ENCODE results near the gene TMC6.
"Not testable (repeated sequence)": the region's sequence is repeated elsewhere in the genome, so short reads cannot be mapped to it uniquely, and the experiment has no call there.

TMC6 gene

DNA sequence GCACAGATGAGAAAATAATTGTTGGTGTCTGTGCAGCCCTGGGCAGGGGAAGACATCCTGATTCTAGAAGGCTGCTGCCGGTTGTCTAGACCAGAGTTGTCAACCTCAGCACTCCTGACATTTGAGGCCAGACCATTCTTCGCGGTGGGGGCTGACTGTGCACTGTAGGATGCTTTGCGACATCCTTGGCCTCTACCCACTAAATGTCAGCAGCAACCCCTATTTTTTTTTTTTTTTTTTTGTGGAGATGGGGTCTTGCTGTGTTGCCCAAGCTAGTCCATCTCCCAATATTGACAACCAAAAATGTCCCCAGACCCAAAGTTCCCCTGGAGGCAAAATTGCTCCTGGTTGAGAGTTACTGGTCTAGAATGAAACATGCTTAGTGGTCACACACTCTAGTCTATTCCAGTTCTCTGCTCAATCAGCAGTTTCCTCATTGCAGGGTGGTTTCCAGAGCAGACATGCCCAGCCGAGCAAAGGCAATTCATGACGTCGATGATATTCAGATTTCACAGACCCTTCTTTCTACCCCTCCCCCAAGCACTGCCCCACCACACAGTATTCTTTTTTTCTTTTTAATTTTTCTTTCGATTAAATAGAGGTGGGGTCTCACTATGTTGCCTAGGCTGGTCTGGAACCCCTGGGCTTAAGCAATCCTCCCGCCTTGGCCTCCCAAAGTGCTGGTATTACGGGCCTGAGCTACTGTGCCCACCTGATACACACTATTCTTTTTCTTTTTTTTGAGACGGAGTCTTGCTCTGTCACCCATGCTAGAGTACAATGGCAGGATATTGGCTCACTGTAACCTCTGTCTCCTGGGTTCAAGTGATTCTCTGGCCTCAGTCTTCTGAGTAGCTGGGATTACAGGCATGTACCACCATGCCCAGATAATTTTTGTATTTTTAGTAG, 26.6 kb upstream of the TMC6 start:
- DNase-seq = no peak

DNA sequence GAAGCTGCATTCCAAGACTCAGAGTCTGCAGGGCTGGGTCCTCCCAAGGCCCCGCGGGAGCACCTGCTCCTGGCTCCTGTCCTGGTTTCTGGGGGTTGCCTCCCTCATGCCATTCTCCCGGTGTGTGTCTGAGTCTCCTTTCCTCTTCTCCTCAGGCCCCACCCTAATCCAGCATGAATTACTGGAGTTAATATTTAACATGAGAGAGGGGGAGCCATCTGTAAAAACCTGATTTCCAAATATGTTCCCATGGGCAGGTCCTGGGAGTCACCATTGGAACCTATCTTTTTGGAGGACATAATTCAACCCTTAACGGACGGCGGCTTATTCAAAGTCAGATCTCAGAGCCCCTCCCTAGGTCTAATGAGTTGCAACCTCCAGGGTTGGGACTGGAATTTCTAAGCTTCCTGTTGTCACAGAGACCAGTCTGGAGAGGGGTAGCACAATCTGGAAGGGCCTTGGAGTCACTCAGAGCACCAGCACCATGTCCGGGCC, 23.0 kb upstream of the TMC6 start:
- DNase-seq = no peak

DNA sequence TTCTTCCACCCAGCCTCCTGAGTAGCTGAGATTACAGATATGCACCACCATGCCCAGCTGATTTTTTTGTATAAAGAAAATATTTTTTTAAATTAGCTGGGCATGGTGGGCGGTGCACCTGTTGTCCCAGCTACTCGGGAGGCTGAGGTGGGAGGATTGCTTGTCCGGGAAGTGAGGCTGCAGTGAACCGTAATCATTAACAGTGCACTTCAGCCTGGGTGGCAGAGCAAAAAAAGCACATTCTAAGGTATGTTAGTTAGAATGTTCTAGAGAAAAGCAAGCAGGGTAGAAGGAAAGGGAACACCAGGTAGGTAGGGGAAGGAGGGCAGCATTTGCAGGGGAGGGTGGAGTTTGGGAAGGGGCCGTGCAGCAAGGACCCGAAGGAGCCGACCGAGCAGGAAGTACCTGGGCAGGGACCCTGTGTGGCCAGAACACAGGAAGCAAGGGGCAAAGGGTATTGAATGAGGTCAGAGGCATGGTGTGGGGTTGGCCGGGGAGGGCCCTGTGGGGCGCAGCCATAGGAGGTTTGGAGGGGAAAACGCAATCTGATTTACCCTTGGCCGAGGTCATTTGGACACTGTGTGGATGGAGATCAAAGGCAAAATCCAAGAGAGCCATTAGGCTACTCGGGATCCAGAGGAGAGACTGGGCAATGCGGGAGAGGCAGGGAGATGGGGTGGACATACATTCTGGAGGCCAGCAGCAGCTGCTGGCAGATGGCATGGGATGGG, 19.9 kb upstream of the TMC6 start:
- DNase-seq = no peak

DNA sequence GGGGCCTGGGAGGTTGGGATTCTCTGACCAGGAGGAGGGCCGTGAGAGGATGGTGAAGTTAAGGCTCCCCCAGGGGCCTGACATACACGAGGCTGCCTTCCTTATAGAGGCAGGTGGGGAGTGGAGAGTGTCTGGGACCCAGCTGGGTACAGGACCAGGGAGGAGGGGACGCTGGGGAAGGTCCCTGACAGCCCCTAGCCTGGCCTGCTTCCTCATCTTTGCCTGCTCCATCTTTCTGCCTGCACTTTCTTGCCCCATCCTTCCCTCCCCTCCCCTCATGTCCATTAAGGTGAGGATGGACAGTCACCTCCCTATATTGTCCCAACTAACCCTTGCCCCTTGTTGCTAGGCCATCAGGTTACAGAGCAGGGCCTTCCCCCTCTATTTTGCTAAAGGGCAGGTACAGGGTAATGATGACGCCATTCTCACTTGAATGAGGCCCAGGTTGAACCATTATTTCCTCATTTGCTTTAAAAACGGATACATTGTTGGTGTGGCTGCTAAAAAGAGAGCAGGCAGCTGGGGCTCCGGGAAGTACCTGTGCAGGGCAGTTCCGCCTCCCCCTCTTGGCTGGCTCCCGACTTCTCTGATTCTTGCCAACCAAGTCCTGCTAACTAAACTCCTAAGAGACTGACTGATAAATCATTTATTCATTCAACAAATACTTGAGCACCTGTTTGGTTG, 18.9 kb upstream of the TMC6 start:
- no peak for DNase-seq

DNA sequence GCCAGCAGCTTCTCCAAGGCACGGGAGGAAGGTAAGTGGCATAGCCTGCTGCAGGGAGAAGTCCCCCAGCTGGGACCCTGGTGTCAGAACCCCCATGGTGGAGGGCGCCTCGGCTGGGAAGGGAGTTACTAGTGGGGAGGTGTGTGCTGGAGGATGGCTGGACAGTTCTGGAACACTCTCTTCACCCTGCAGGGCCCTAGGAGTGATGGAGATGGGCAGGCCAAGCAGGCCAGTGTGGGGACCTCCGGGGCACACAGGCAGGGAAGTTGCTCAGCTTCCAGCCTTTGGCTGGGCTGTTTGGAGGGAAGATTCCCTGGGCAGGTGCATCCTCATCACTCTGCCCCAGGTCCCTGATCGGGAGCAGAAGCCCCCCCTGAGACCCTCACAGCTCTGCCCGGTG, 18.3 kb upstream of the TMC6 start:
- DNase-seq = no peak

DNA sequence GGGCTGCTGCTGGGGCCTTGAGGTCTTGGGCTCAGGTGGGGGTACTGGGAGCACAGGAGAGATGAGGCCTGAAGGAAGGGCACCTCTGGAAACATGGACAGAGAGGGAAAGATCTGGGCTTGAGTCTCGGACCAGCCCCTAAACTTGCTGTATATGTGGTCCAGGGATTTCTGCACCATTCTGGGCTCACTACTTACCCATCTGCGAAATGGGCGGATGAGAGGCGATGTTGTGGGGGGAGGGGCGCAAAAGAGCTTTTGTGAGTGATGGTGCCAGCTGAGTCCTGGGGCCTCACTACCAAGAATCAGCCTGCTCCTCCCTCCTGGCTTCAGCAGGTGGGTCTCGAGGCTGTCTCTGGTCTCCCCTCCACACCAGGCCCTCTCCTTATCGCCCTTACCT, 17.9 kb upstream of the TMC6 start:
- DNase-seq = no peak

DNA sequence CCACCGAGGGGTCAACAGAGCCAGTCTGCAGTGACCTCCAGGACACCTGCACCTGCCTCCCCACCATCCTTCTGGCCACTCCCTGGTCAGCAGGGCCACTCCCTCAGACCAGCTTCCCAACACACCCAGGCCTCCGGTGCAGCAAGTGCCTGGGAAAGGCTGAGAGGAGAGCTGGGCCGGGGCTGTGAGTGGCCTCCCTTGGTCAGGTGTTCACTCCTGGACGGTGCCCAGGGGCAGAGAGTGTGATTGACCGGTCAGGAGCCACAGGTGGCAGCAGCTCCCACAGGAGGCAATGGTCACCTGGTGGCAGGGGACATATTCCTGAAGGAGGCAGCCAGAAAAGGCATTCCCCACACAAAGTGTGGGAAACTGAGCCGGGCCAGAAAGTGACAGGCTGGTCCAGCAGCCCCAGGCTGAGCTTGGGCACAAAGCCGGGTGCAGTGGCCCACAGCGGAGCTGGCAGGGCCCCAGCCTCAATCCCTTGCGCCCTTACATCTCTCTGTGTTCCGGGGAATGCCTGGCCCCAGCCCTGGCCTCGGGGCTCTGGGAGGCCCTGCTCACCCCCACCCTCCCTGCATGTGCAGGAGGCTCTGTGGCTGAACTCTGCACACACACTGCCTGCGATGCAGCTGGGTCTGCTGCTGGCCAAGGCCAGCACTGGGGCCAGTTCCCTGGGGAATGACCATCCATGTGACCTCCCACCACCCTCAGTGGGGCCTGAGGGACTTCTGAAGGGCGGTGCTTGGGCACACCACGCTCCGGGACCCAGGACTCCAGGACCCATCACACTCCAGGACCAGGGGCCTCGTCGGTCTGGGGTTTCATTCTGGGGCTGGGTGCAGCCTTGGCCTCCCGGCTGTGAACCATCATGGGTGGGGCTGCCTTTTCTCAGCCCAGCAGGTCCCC, 16.4 kb upstream of the TMC6 start:
- no peak for DNase-seq

DNA sequence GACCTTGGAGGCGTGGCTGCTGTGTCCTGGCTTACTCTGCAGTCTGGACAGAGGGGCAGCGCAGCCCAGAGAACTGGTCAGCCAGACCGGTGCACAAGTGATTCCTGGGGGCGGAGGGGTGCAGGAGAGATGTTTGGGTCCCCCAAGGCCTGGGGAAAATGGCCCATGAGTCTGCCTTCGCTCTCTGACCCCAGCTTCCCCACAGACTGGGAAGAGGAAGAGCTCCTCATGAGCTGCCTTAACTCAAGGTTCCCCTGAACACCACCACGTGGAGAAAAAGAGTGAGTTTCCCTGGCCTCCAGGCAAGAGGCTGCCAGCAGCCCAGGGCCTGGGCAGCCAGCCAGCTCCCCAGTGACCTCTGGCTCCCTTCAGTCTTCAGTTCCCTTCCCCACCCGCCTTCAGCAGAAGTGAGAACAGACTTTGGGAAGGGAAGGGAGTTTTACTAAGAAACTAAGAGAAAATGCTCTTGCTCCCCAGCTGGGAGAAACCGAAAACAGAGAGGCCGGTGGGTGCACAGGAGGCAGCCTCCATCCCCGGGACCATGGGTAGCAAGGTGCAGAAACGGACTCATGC, 15.7 kb upstream of the TMC6 start:
- no peak for DNase-seq

DNA sequence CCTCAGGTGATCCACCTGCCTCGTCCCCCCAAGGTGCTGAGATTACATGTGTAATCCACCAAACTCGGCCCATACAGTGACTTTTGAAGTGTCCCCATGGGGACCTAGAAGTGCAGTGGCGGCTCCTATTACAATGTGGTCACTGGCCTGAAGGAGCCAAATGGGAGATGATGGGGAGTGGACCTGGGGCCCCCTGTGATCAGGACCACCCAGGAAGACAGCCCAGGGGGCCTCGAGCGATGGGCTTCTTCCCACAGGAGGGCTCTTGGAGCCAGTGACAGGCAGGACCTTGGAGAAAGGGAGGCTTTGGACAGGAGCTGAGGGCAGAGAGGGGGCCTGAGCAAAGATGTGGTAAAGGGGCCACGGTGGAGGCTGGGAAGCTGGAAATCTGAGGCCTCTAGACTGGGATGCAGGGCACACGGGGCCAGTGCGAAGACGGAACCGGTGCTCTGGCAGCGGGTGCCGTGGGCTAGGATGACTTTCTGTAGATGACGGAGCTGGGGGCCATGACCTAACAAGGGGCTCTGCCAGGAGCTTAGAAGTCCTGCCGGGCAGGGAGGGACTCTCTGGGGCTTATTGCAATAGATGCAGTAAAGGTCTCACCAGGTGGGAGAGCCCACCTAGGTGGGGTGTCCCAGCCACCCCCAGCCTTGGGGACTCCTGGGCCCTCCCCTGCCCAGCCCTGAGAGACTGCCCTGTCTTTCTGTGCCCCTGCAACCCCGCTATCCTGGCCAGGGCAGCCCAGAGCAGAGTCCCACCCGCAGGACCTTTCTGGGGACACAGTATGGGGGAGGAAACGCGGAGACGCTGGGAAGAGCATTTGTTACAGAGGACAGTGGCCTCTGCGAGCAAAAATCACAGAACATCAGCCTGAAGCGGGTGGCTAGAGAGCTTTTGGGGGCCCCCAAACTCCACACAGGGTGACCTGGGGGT, 14.9 kb upstream of the TMC6 start:
- DNase-seq = no peak

DNA sequence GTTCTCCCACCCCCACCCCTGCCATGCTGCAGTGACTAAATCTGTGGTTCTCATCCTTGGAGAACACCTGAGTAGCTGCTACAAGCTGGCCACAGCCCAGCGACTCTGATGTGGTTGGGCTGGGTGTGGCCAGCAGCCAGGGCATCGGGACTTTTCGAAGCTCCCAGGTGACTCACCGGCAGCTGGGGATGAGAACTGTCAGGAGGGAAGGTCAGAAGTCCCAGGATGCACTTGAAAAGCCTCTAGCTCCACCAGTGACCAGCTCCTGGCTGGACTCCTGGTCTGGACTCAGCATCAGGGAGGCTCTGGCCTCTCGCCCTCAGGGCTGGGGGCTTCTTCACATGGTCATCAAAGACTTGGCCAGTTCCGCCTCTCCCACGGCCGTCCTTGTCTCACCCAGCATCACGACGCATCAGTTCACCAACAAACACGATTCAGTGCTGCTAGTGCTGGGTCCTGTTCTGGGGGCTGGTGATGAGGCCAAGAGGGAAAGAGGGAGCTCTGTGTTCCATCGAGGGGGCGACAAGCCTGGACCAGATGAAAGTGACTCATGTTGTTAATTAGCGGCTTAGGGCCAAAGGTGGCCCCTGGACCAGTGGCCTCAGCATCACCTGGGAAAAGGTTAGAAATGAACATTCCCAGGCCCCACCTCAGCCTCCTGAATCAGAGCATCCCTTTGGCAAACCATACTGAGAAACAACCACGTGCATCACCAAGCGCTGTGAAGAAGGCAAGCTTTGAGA, 13.7 kb upstream of the TMC6 start:
- DNase-seq = no peak

DNA sequence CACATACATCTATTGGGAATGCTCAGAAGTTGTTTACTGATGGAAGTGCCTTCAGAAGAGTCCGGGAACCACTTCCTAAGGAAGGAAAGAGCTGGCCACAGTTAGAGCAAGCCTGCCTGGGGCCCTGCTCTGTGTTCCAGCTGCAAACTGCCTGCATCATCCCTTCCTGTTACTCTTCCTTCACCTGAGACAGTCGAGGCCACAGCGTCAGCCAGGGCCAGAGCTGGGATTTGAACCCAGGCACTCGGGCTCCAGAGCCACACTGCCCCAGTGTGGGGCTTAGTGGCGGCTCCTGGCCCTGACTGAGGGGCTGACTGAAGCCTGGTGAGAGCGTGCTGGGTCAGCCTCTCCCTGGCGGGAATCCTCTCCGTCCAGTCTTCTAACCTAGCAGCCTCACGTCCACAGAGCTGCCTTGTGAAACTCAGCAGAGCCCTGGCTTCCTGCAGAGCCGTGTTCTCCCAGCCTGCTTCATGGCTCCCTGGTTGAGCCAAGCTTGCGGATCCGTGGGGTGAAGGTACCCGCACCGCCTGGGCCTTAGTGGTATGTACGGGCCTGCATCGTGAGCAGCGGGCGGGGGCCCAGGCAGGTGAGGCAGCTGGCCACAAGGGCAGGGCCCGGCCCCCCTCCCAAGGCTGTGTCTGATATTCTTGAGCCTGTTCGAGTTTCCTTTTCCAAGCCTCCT, 13.0 kb upstream of the TMC6 start:
- DNase-seq = no peak

DNA sequence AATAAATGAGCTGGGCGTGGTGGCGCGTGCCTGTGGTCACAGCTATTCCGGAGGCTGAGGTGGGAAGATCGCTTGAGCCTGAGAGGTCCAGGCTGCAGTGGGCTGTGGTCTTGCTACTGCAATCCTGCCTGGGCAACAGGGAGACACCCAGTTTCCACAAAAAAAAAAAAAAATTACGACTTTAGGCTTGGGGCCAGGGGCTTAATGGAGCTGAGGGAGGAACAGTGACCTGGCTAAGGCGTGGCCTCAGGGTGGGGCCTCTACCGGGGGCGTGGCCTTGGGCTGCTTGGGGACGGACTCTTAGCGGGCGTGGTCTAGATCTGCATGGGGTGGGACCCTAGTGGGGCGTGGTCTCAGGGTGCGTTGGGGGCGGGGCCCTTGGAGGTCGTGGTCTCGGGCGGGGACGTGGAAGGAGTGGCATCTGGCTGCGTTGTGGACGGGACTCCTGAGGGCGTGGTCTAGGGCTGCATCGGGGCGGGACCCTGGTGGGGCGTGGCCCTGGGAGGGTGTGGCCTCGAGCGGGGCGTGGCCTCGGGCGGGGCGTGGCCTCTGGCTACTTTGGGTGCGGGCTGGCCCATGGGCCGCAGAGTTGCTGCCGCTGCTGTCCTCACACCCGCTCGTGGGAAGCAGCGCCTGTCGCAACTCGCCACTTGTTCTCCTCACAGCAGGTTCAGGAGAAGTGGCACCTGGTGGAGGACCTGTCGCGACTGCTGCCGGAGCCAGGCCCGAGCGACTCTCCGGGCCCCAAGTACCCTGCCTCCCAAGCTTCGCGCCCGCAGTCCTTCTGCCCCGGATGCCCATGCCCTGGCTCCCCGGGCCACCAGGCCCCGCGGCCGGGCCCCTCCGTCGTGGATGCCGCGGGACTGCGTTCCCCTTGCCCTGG, 11.9 kb upstream of the TMC6 start:
- peak; percentile 87 for DNase-seq

DNA sequence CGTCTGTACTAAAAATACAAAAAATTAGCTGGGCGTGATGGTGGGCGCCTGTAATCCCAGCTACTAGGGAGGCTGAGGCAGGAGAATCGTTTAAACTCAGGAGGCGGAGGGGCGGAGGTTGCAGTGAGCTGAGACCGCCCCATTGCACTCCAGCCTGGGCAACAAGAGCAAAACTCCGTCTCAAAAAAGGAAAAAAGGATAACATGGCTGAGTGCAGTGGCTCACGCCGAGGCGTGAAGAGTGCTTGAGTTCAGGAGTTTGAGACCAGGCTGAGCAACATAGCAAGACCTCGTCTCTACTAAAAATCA, 11.3 kb upstream of the TMC6 start:
- not testable (repeated sequence) for DNase-seq

DNA sequence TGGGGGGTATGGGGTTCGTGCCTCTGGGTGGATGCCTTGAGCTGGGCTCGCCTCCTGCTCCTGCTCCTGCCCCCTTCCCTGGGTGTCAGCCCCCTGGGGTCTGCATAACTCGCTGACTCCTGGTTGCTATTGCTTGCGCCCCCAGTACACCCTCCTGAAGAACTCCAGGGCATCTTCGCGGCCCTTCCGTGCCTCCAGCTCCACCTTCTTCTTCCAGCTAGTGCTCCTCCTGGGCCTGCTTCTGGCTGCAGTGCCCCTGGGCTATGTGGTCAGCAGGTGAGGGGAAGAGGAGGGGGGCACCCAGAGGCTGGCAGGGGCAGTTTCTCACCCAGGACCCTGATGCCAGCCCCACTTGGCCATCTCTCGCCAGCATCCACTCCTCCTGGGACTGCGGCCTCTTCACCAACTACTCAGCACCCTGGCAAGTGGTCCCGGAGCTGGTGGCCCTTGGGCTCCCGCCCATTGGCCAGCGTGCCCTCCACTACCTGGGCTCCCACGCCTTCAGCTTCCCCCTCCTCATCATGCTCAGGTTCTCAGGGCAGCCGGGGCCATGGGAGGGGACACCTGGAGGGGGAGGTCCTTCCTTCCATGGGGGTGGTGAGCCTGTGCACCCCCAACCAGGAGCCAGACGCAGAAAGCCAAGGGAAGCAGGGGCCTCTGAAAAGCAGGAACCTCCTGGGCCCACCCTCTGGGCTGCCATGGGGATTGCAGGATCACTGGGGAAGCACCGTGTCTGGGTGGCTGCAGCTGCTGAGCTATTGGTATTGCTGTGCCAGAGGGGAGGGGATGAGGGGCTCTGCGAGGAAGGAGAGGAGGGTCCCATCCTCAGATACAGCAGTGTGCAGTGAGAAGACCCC, 9.9 kb upstream of the TMC6 start:
- DNase-seq = no peak

DNA sequence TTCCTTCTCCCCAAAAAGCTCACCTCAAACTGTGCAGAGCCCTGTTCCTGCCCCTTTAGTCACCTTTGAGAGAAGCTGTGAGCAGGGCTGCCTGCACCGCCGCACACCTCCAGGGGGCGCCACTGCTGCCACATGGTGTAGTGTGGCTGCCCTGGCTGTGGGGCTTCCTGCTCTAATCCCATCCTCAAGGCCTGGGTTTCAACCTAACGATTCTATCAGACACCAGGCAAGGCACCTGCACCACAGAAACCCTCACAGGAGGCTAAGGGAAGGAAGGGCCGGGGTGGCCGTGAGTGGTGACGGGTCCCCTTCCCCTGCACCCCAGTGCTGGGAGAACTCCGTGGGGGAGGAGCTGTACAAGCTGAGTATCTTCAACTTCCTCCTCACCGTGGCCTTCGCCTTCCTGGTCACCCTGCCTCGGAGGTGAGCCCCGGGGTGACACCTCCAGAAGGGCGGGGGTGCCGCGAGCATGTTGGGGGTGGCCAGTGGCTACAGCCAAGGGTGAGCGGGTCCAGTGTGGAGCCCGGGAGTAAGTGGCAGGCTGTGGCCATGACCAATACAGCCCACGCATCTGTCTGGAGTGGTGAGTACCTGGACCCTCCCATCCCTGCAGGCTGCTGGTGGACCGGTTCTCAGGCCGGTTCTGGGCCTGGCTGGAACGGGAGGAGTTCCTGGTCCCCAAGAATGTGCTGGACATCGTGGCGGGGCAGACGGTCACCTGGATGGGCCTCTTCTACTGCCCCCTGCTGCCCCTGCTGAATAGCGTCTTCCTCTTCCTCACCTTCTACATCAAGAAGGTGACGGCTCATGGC, 9.0 kb upstream of the TMC6 start:
- DNase-seq = peak; percentile 42

DNA sequence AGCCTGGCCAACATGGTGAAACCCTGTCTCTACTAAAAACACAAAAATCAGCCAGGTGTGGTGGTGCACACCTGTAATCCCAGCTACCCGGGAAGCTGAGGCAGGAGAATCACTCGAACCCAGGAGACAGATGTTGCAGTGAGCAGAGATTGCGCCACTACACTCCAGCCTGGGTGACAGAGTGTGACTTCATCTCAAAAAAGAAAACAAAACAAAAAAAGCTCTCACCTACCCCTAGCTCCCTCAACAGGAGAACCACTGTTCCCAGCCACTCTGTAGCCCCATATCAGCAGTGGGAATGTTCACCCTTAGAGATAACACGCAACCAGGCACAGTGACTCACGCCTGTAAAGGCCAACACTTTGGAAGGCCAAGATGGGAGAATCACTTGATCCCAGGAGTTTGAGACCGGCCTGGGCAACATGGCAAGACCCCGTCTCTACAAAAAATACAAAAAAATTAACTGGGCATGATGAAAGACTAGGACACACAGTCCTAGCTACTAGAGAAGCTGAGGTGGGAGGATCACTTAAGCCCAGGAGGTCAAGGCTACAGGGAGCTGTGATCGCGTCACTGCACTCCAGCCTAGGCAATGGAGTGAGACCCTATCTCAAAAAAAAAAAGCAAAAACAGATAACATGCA, 7.4 kb upstream of the TMC6 start:
- DNase-seq = no peak
